DOHH2 (cell line): Measurements from ENCODE around the gene KRT8.
"Not testable (repeated sequence)": the region's sequence is repeated elsewhere in the genome, so short reads cannot be mapped to it uniquely, and the experiment has no call there.

Source experiments
- CTCF ChIP-seq: fragments of 200-600 bp; sonication (generic); IDR thresholded peaks from one replicate; pipeline ENCODE4 v1.5.1; 2014; ENCODE audit warnings: antibody characterized with exemption, mild to moderate bottlenecking, low read depth, low read length; ENCODE audit not compliant: poor library complexity, severe bottlenecking
- EZH2phosphoT487 ChIP-seq: fragments of 200-600 bp; sonication (generic); IDR thresholded peaks from 2 replicates; pipeline ENCODE4 v1.6.1; 2017; ENCODE audit warnings: borderline replicate concordance, mild to moderate bottlenecking, antibody characterized with exemption, low read length, moderate library complexity, mixed read lengths

- not testable (repeated sequence) for TF ChIP-seq CTCF, EZH2phosphoT487
Measured at GRCh38 chr12:52856077-52856476, 48.8 kb downstream of the KRT8 start.
